GM18499 (cell line): ENCODE results near the gene ZDHHC21.

ENCODE experiments used
- ATAC-seq: cut with Tn5 transposase; IDR thresholded peaks from one replicate; pipeline ENCODE4 v1.9.1; 2021; ENCODE audit warnings: moderate number of reproducible peaks; ENCODE audit not compliant: insufficient read depth, unreplicated experiment

The ZDHHC21 gene, protein sequence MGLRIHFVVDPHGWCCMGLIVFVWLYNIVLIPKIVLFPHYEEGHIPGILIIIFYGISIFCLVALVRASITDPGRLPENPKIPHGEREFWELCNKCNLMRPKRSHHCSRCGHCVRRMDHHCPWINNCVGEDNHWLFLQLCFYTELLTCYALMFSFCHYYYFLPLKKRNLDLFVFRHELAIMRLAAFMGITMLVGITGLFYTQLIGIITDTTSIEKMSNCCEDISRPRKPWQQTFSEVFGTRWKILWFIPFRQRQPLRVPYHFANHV

GRCh38 chr9:14693251-14693861 lies at the start of gene ZDHHC21:
Gene ZDHHC21 (minus strand): TSS chr9:14693432. CDS start chr9:14674340, 19,092 bp downstream.
- ATAC-seq = peak; percentile 43

GRCh38 chr9:14741369-14741768 lies 48.1 kb upstream of the ZDHHC21 start:
- ATAC-seq = no peak

DNA sequence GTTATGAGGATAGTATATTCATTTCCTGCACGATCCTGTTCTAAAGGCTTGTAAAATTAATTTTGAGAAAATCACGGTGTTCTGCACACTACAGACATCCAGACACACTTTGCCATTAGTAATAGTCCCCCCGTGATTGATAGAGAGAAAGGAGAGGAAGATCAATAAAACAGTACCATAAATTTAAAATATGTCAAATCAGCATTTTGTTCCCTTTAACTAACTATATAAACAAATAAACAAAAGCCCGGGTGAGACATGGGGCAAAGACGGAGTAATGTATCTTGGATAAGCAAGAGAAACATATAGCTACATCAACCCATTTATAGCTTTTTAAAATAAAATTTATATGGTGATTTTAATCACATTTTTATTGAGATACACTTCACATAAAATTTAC lies 39.9 kb upstream of the ZDHHC21 start:
- ATAC-seq = no peak

DNA sequence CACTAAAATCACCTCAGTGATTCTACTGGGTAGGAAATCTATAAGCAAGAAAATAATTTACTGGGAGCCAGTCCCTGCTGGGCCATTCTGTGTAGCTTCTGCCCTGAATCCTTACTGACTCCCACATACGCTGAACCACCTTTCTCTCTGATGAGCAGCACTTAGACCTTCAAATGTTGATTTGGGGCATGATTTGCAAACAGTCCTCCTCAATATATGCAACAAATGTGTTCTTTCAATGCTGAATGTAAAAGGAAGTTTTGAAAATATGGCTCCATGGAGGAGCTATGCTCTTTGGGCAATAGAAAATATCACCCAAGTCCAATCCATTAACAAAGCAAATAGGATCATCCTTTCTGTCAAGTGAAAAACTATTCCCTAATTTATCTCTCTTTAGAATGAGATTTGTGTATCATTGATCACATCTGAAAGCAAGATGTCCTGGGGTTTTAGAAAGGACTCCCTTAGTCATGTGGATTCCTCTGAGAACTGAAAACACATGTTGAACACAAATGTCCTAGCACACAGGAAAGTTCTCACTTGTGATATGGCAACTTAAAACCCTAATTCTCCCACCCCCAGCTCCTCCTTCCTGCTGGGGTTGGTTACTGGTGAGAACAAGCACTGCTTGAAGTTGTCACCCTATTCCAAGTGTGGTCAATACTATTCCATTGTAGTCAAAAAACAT lies 38.2 kb upstream of the ZDHHC21 start:
- no peak for ATAC-seq

GRCh38 chr9:14730461-14730898 lies 37.2 kb upstream of the ZDHHC21 start:
- no peak for ATAC-seq

DNA sequence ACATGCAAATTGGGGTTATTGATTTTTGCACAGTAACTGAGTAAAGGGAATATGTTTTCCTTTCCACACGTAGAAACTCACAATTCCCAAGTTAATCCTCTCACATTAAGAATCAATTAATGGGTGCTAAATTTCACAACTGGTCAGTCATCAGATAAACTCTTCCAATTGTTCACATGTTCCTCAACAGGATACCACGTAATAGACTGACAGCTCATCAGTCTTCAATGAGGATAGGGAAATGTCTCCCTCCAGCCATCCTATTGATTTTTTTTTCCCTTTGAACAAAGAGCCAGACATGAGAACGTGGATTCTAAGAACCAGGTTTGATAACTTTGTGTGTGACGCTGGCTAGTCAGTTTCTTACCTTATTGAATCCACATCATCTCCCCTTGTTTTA lies 30.1 kb upstream of the ZDHHC21 start:
- no peak for ATAC-seq

- ATAC-seq = no peak
These were observed 29.3 kb upstream of the ZDHHC21 start, which contains the start of gene CER1 for GRCh38 chr9:14722391-14723035. Gene CER1 (minus strand): TSS chr9:14722733. CDS start chr9:14722672, 61 bp downstream.

- no peak for ATAC-seq
These were observed 26.1 kb upstream of the ZDHHC21 start for GRCh38 chr9:14719231-14719923.

- no peak for ATAC-seq
These were observed 21.9 kb upstream of the ZDHHC21 start for GRCh38 chr9:14715102-14715501.

DNA sequence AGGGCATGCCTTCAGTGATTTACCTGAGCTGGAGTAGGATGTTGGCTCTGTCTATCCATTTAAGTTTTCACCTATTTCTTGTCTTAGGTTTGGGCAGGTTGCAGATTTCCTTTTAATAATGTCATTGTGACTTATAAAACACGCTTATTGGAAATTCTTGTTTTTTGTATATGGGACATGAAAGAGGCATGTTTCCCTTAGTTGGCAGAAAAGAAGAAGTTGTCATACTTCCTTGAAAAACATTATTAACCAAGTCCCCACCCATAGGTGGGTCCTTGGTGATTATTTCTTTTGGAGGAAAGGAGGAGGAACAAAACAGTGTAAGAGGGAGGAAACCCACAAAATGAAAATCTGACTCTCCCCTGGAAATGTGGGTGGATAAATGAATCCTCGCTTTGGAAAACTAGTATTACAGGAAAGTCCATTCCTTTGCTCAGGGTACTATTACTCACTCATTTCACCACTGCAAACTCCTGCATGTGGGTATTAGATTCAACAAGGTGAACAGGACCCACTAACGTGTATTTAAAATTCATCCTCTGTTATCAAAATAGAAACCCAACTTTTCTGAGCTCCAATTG lies 20.0 kb upstream of the ZDHHC21 start:
- ATAC-seq = no peak

DNA sequence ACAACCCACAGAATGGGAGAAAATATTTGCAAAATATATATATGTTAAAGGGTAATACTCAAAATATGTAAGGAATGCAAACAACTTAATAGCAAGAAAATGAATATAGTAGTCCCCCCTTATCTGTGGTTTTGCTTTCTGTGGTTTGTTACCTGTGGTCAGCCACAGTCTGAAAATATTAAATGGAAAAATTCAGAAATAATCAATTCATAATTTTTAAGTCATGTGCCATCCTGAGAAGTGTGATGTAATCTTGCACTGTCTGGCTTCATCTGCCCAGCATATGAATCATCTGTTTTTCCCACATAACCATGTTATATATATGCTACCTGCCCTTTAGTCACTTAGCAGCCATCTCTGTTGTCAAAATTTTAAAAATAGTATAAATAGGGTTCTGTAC lies 17.6 kb upstream of the ZDHHC21 start:
- no peak for ATAC-seq

GRCh38 chr9:14706530-14707140 lies 13.4 kb upstream of the ZDHHC21 start:
- peak; percentile 63 for ATAC-seq

GRCh38 chr9:14705079-14705478 lies 11.8 kb upstream of the ZDHHC21 start:
- ATAC-seq = no peak

DNA sequence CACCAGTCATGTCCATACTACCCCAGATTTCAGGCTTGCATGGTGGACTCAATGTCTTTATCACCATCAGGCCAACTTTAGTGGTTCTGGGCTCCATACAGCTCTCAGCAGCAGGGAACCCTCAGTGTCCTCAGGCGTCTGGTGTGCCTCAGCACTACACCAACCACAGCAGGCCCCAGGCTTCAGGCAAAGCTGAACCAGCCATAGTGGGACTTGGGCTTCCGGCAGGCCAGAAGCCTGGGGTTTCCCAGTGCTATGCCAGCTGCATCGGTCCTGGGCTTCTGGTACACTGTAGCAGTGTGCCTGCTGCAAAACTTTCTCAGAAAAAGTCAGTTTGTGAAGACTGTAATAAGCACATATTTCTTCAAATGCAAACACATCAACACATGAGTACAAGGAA lies 11.0 kb upstream of the ZDHHC21 start:
- no peak for ATAC-seq

GRCh38 chr9:14702200-14702720 lies 9.0 kb upstream of the ZDHHC21 start:
- ATAC-seq = no peak

- ATAC-seq = peak; percentile 9
These were observed 572 bp downstream of the ZDHHC21 start for GRCh38 chr9:14692470-14693250.

GRCh38 chr9:14690948-14691730 lies 2.1 kb downstream of the ZDHHC21 start:
- no peak for ATAC-seq
